HepG2 (cell line): ENCODE data around the gene PARN. TPM values are rescaled to one million over a fixed set of nuclear protein-coding genes. Genes with fewer than 3 reads are reported as not detected.
A peak's percentile ranks its signal among the peaks of the same experiment; 100 is the strongest.

Experiments
- ATAC-seq: fragments of 200-7000 bp; cut with Tn5 transposase; 3 replicates; pipeline ENCODE4 v1.9.1; 2020; ENCODE audit warnings: mild to moderate bottlenecking, moderate library complexity
- BruUV-seq: library from RNA; stranded (reverse); fragments of 400-500 nt; replicated peaks from 2 replicates; lab custom pipeline; 2021; lab: Mats Ljungman, UMichigan
- CTCF ChIA-PET: fragments of 300-600 bp; formaldehyde crosslinking; extraction: SDS; loops from one replicate; lab custom pipeline; 2021; ENCODE audit warnings: low total read pairs, inconsistent platforms, low intra/inter-chr PET ratio; lab: Yijun Ruan, JAX
- POLR2A ChIA-PET: fragments of 350-600 bp; sonication (Branson Sonifier 250); formaldehyde crosslinking; loops from one replicate; lab custom pipeline; 2020; ENCODE audit warnings: antibody characterized with exemption, inconsistent platforms; lab: Yijun Ruan, JAX
- DNase-seq: peaks from one replicate; pipeline ENCODE4 v3.0.0-alpha.2; 2015; ENCODE audit warnings: low spot score
- FAIRE-seq: peaks from 3 replicates; lab custom pipeline; 2011; peaks lifted over from hg19 to GRCh38; lab: Jason Lieb, UNC
- H2AFZ ChIP-seq: one replicate; pipeline ENCODE4 v1.6.1; 2011; ENCODE audit warnings: low read length, inconsistent platforms
- H3K27ac ChIP-seq: fragments of 300-600 bp; 3 replicates; pipeline ENCODE4 v1.8.0; 2011; ENCODE audit warnings: mixed run types, mild to moderate bottlenecking, mixed read lengths, low read length, inconsistent platforms; ENCODE audit not compliant: insufficient read depth; ENCODE audit errors: extremely low read length
- H3K27me3 ChIP-seq, 2 experiments: fragments of 200-600 bp in 1 of 2; 2 replicates in 1 of 2; 3 replicates in 1 of 2; pipeline versions ENCODE4 v1.6.0 to v1.8.0; 2011; ENCODE audit warnings: low read length in 2 of 2, mild to moderate bottlenecking in 2 of 2, moderate library complexity in 2 of 2, inconsistent platforms in 1 of 2; ENCODE audit not compliant: insufficient read depth in 2 of 2, control insufficient read depth in 1 of 2
- H3K36me3 ChIP-seq, 2 experiments: fragments of 200-600 bp in 1 of 2; replicated peaks in 1 of 2; 2 replicates in 1 of 2; 3 replicates in 1 of 2; pipeline versions ENCODE4 v1.5.1 to v1.8.0; 2011; ENCODE audit warnings: low read length in 2 of 2, inconsistent platforms in 1 of 2; ENCODE audit not compliant: insufficient read depth in 2 of 2, control insufficient read depth in 1 of 2
- H3K4me1 ChIP-seq: 2 replicates; pipeline ENCODE4 v1.5.1; 2012; ENCODE audit warnings: low read length, inconsistent platforms; ENCODE audit not compliant: insufficient read depth
- H3K4me2 ChIP-seq: 2 replicates; pipeline ENCODE4 v1.6.0; 2011; ENCODE audit warnings: low read depth, low read length, inconsistent platforms
- H3K4me3 ChIP-seq, 3 experiments: fragments of 200-600 bp in 1 of 3; sonication (generic), shearing (Covaris generic) in 1 of 3; replicated peaks in 1 of 3; 2 replicates each; pipeline ENCODE4 v1.5.1; 2011 to 2016; ENCODE audit warnings: low read length in 3 of 3, inconsistent platforms in 2 of 3, low read depth in 2 of 3, mild to moderate bottlenecking in 2 of 3, control low read depth in 1 of 3, mixed read lengths in 1 of 3; ENCODE audit not compliant: insufficient read depth in 1 of 3
- H3K79me2 ChIP-seq: one replicate; pipeline ENCODE4 v1.6.1; 2011; ENCODE audit warnings: low read length, inconsistent platforms; ENCODE audit not compliant: insufficient read depth
- H3K9ac ChIP-seq: 2 replicates; pipeline ENCODE4 v1.6.0; 2011; ENCODE audit warnings: mild to moderate bottlenecking, low read depth, low read length, inconsistent platforms; ENCODE audit not compliant: insufficient read depth
- H3K9me3 ChIP-seq: 2 replicates; pipeline ENCODE4 v1.5.1; 2012; ENCODE audit warnings: mild to moderate bottlenecking, low read length
- H4K20me1 ChIP-seq: 2 replicates; pipeline ENCODE4 v1.6.0; 2011; ENCODE audit warnings: inconsistent platforms, mild to moderate bottlenecking, low read length, moderate library complexity; ENCODE audit not compliant: insufficient read depth
- GABPA ChIP-seq, 2 experiments: IDR thresholded peaks; 2 replicates each; pipeline ENCODE4 v1.6.1; 2011 to 2016; ENCODE audit warnings: low read depth in 2 of 2, low read length in 1 of 2, missing biosample characterization in 1 of 2, missing genetic modification characterization in 1 of 2
- NCOR1 ChIP-seq: fragments of 200-600 bp; sonication (generic); IDR thresholded peaks from 2 replicates; pipeline ENCODE4 v1.7.0; 2017; ENCODE audit warnings: antibody characterized with exemption, low read length, borderline replicate concordance
- NPAS2 ChIP-seq: sonication (generic); formaldehyde crosslinking; IDR thresholded peaks from 2 replicates; pipeline ENCODE4 v1.8.0; 2022; ENCODE audit warnings: mild to moderate bottlenecking, missing genetic modification reagents, borderline replicate concordance
- POLR2AphosphoS5 ChIP-seq: IDR thresholded peaks from 2 replicates; pipeline ENCODE4 v1.6.1; 2012; ENCODE audit warnings: low read depth, low read length
- U2AF2 ChIP-seq: fragments of 200-400 bp; formaldehyde crosslinking; IDR thresholded peaks from 2 replicates; pipeline ENCODE4 v1.6.1; 2017; ENCODE audit warnings: low read depth, mild to moderate bottlenecking, low read length
- ZIK1 ChIP-seq: sonication (generic); formaldehyde crosslinking; IDR thresholded peaks from 2 replicates; pipeline ENCODE4 v1.5.0; 2020; ENCODE audit warnings: mild to moderate bottlenecking, low read depth, missing genetic modification reagents, borderline replicate concordance
- ZNF121 ChIP-seq: sonication (generic); formaldehyde crosslinking; IDR thresholded peaks from 2 replicates; pipeline ENCODE4 v1.5.0; 2020; ENCODE audit warnings: mild to moderate bottlenecking, missing genetic modification reagents
- WGBS: methylation state at CpG from one replicate; pipeline ENCODE4 v1.1.6; 2017; ENCODE audit warnings: low lambda C conversion rate; 5-methylcytosine and 5-hydroxymethylcytosine counted together
- in situ Hi-C: cut with HindIII; loops from 2 replicates; pipeline ENCODE4 v1.10.0; 2017; ENCODE audit warnings: low pct_unique_long_range_greater_than_20kb; ENCODE audit not compliant: extremely low pct_ligation_motif_present
- intact Hi-C: fragments of 100-400 bp; cut with micrococcal nuclease; formaldehyde crosslinking; loops from one replicate; pipeline ENCODE4 v1.10.0; 2022; ENCODE audit not compliant: unreplicated experiment
- polyA plus RNA-seq, 8 experiments: library from polyadenylated mRNA; depleted of rRNA in 3 of 8; stranded (reverse) in 7 of 8; unstranded in 1 of 8; fragments of >200 nt; fragmentation: Illumina TruSeq in 4 of 8; extraction: Trizol in 4 of 8; gene quantifications; 2 replicates each; pipeline versions ENCODE4 v1.2.1 to v1.2.3, GENCODE V29; 2011 to 2016; ENCODE audit warnings: low read depth in 4 of 8, missing spikeins in 1 of 8, mixed read lengths in 1 of 8; ENCODE audit not compliant: insufficient read depth in 1 of 8
- total RNA-seq, 5 experiments: library from RNA; depleted of rRNA; stranded (reverse); fragments of >200 nt; fragmentation: Illumina TruSeq; extraction: Trizol; gene quantifications; 2 replicates each; pipeline ENCODE4 v1.2.3, GENCODE V29; 2016; ENCODE audit warnings: low read depth in 1 of 5
- TF ChIP-seq, protein P1 (sequence below): sonication (generic); formaldehyde crosslinking; IDR thresholded peaks from 2 replicates; pipeline ENCODE4 v1.5.0; 2020; ENCODE audit warnings: missing genetic modification reagents
- TF ChIP-seq, protein P2 (sequence below): sonication (generic); formaldehyde crosslinking; IDR thresholded peaks from 2 replicates; pipeline ENCODE4 v1.5.0; 2020; ENCODE audit warnings: missing genetic modification reagents

The PARN gene
- total and polyA plus RNA-seq, 2 of the 13 experiments (the other 11 are each of a cell fraction or from before 2014, with no cell fraction given): 13.3 to 47.6 TPM

DNA sequence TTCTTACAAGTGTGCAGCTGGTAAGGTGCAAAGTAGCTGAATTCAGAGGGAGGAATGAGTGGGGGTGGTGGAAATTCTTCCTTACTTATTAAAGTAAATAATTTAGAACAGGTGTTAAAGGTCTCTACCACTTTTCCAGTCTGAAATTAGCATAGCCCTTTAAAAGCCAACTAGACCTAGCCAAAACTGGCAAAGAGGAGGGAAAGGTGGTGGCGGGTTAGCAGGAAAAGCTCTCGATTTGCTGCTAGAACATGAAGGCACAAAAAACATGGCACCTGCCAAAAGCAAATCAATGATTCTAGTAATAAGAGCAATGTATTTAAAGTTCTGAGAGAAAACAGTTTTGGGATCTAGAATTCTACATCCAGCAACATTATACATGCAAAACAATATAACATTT lies 157.7 kb downstream of the PARN start (continued):
- TF ChIP-seq, protein P1, sequence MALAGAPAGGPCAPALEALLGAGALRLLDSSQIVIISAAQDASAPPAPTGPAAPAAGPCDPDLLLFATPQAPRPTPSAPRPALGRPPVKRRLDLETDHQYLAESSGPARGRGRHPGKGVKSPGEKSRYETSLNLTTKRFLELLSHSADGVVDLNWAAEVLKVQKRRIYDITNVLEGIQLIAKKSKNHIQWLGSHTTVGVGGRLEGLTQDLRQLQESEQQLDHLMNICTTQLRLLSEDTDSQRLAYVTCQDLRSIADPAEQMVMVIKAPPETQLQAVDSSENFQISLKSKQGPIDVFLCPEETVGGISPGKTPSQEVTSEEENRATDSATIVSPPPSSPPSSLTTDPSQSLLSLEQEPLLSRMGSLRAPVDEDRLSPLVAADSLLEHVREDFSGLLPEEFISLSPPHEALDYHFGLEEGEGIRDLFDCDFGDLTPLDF (CRISPR knock-in tag): no peak
- TF ChIP-seq ZIK1 (CRISPR knock-in tag) (no peak), POLR2AphosphoS5 (no peak)
- TF ChIP-seq, protein P2, sequence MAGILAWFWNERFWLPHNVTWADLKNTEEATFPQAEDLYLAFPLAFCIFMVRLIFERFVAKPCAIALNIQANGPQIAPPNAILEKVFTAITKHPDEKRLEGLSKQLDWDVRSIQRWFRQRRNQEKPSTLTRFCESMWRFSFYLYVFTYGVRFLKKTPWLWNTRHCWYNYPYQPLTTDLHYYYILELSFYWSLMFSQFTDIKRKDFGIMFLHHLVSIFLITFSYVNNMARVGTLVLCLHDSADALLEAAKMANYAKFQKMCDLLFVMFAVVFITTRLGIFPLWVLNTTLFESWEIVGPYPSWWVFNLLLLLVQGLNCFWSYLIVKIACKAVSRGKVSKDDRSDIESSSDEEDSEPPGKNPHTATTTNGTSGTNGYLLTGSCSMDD: no peak

DNA sequence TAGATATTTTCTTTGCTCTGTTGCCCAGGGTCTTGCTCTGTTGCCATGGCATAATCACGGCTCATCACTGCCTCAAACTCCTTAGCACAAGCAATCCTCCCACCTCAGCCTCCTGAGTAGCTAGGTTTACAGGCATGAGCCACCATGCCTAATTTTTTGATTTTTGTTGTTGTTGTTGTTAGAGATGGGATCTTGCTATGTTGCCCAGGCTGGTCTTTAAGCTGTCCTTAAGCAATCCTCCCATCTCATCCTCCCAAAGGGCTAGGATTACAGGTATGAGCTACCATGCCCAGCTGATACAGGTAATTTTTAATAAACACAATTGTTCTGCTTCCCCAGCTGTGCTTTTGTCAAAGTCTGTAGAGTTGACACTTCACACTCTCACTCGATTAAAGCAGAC lies 159.3 kb downstream of the PARN start:
- Histone ChIP-seq H3K36me3 (no peaks in the 10 kb centered on the region), H3K27me3 (no peaks in the 10 kb centered on the region), H3K9ac (no peak overlapping the region), H3K9me3 (no peaks in the 10 kb centered on the region), H2AFZ (no peak overlapping the region), H3K27ac (no peak overlapping the region), H3K4me3 (no peak overlapping the region), H3K4me2 (no peak overlapping the region), H3K4me1 (peaks cover 44% of the 10 kb centered on the region), H4K20me1 (no peaks in the 10 kb centered on the region), H3K79me2 (no peaks in the 10 kb centered on the region)
- intact Hi-C loops: no loop called here
- FAIRE-seq: no peak
- 94% methylated on average over 2 of the region's 2 CpGs for WGBS
- ATAC-seq: no peak
- no peak for DNase-seq
- no TSS peak for BruUV-seq
- in situ Hi-C loops: no loop called here
- CTCF ChIA-PET: no interaction called here
- TF ChIP-seq GABPA (IDR thresholded peaks at IDR 0.05; ENCODE audit: low read depth, low read length): no peak
- no peak for TF ChIP-seq GABPA (CRISPR knock-in tag; IDR thresholded peaks at IDR 0.05; ENCODE audit: low read depth)
- TF ChIP-seq U2AF2: no peak
- TF ChIP-seq ZNF121 (CRISPR knock-in tag): peak; percentile 92
- TF ChIP-seq NCOR1: no peak
- TF ChIP-seq NPAS2: no peak
- POLR2A ChIA-PET: interaction anchor here (0.9 kb wide), 1 partner anchor 69 kb away, joined by 4 read pairs; no protein-coding TSS in a partner anchor
